IMR-90 (cell line): ENCODE results near the gene CYP3A4. TPM values are rescaled to one million over a fixed set of nuclear protein-coding genes. Genes with fewer than 3 reads are reported as not detected.
"Not testable (repeated sequence)": the region's sequence is repeated elsewhere in the genome, so short reads cannot be mapped to it uniquely, and the experiment has no call there.

Source experiments
- ATAC-seq: fragments of 200-7000 bp; cut with Tn5 transposase; 2 replicates; pipeline ENCODE4 v1.9.1; 2020; ENCODE audit warnings: low read depth, mild to moderate bottlenecking, moderate library complexity
- BruUV-seq: library from RNA; stranded (reverse); fragments of 400-500 nt; replicated peaks from 2 replicates; lab custom pipeline; 2021; lab: Mats Ljungman, UMichigan
- CTCF ChIA-PET: fragments of 300-600 bp; formaldehyde crosslinking; extraction: SDS; loops from one replicate; lab custom pipeline; 2021; ENCODE audit warnings: antibody characterized with exemption; lab: Yijun Ruan, JAX
- POLR2A ChIA-PET: fragments of 300-600 bp; sonication (Branson Sonifier 250); formaldehyde crosslinking; loops from one replicate; lab custom pipeline; 2022; ENCODE audit warnings: antibody characterized with exemption; ENCODE audit not compliant: unreplicated experiment; lab: Charles Lee
- DNase-seq: peaks from one replicate; pipeline ENCODE4 v3.0.0; 2013
- H2AFZ ChIP-seq: replicated peaks from 2 replicates; pipeline ENCODE3; 2013; ENCODE audit warnings: low read length, mild to moderate bottlenecking; ENCODE audit not compliant: poor library complexity
- H2AK5ac ChIP-seq: 2 replicates; pipeline ENCODE4 v1.6.1; 2013; ENCODE audit warnings: low read depth, low read length, inconsistent platforms
- H2AK9ac ChIP-seq: replicated peaks from 2 replicates; pipeline ENCODE3; 2013; ENCODE audit warnings: mild to moderate bottlenecking, low read depth, low read length, moderate library complexity; ENCODE audit not compliant: poor library complexity
- H2BK120ac ChIP-seq: 2 replicates; pipeline ENCODE4 v1.6.1; 2013; ENCODE audit warnings: low read depth, low read length, inconsistent platforms
- H2BK15ac ChIP-seq: 3 replicates; pipeline ENCODE4 v1.6.1; 2013; ENCODE audit warnings: low read depth, low read length, inconsistent platforms
- H2BK20ac ChIP-seq: 2 replicates; pipeline ENCODE4 v1.6.1; 2013; ENCODE audit warnings: low read depth, mild to moderate bottlenecking, inconsistent platforms, low read length, moderate library complexity
- H2BK5ac ChIP-seq: 2 replicates; pipeline ENCODE4 v1.6.1; 2013; ENCODE audit warnings: mild to moderate bottlenecking, low read depth, low read length, inconsistent platforms; ENCODE audit not compliant: poor library complexity, severe bottlenecking
- H3K14ac ChIP-seq: replicated peaks from 2 replicates; pipeline ENCODE4 v1.6.1; 2013; ENCODE audit warnings: low read depth, low read length, inconsistent platforms
- H3K18ac ChIP-seq: 2 replicates; pipeline ENCODE4 v1.6.1; 2013; ENCODE audit warnings: low read depth, low read length, control low read depth
- H3K23ac ChIP-seq: 2 replicates; pipeline ENCODE4 v1.6.1; 2013; ENCODE audit warnings: low read depth, low read length, inconsistent platforms
- H3K27ac ChIP-seq: 2 replicates; pipeline ENCODE4 v1.5.1; 2013; ENCODE audit warnings: mild to moderate bottlenecking, control low read depth, low read length; ENCODE audit not compliant: insufficient read depth
- H3K27me3 ChIP-seq: 2 replicates; pipeline ENCODE4 v1.6.1; 2013; ENCODE audit warnings: low read length; ENCODE audit not compliant: control insufficient read depth, insufficient read depth
- H3K36me3 ChIP-seq: 2 replicates; pipeline ENCODE4 v1.6.1; 2013; ENCODE audit warnings: low read length, mixed read lengths; ENCODE audit not compliant: control insufficient read depth, insufficient read depth
- H3K4ac ChIP-seq: 2 replicates; pipeline ENCODE4 v1.6.1; 2013; ENCODE audit warnings: low read depth, low read length, inconsistent platforms
- H3K4me1 ChIP-seq: 2 replicates; pipeline ENCODE4 v1.6.1; 2013; ENCODE audit warnings: low read length, mixed read lengths; ENCODE audit not compliant: control insufficient read depth, insufficient read depth
- H3K4me2 ChIP-seq: 2 replicates; pipeline ENCODE4 v1.6.1; 2013; ENCODE audit warnings: low read depth, mild to moderate bottlenecking, control low read depth, low read length, moderate library complexity
- H3K4me3 ChIP-seq: 2 replicates; pipeline ENCODE4 v1.5.1; 2013; ENCODE audit warnings: low read depth, mild to moderate bottlenecking, control low read depth, low read length, moderate library complexity; ENCODE audit not compliant: insufficient read depth
- H3K56ac ChIP-seq: 2 replicates; pipeline ENCODE4 v1.6.1; 2013; ENCODE audit warnings: low read length, inconsistent platforms; ENCODE audit not compliant: insufficient read depth; ENCODE audit errors: extremely low read depth
- H3K79me1 ChIP-seq, 2 experiments: 2 replicates each; pipeline ENCODE4 v1.6.1; 2013; ENCODE audit warnings: low read length in 2 of 2, inconsistent platforms in 1 of 2, low read depth in 1 of 2
- H3K9ac ChIP-seq: 2 replicates; pipeline ENCODE4 v1.6.1; 2013; ENCODE audit warnings: low read depth, low read length, control low read depth
- H3K9me1 ChIP-seq: 2 replicates; pipeline ENCODE4 v1.6.1; 2013; ENCODE audit warnings: low read length, inconsistent platforms; ENCODE audit not compliant: insufficient read depth
- H3K9me3 ChIP-seq: 2 replicates; pipeline ENCODE4 v1.6.1; 2013; ENCODE audit warnings: low read length; ENCODE audit not compliant: control insufficient read depth, insufficient read depth
- H4K20me1 ChIP-seq: 2 replicates; pipeline ENCODE4 v1.6.1; 2013; ENCODE audit warnings: low read length, inconsistent platforms; ENCODE audit not compliant: insufficient read depth
- H4K5ac ChIP-seq: 2 replicates; pipeline ENCODE4 v1.6.1; 2013; ENCODE audit warnings: mild to moderate bottlenecking, low read depth, low read length, control low read depth
- H4K8ac ChIP-seq, 2 experiments: 2 replicates each; pipeline ENCODE4 v1.6.1; 2013; ENCODE audit warnings: low read depth in 2 of 2, low read length in 2 of 2, control low read depth in 1 of 2, inconsistent platforms in 1 of 2
- H4K91ac ChIP-seq: 2 replicates; pipeline ENCODE4 v1.6.1; 2013; ENCODE audit warnings: low read depth, low read length, inconsistent platforms; ENCODE audit not compliant: insufficient read depth
- WGBS, 2 experiments: methylation state at CpG; one replicate each; pipeline versions ENCODE4 v1.1.5 to v1.1.7; 2013; ENCODE audit warnings: missing lambda C conversion rate in 2 of 2; ENCODE audit not compliant: insufficient read length in 1 of 2; ENCODE audit errors: extremely low coverage in 2 of 2; 5-methylcytosine and 5-hydroxymethylcytosine counted together
- dilution Hi-C: fragments of 300-500 bp; cut with HindIII; formaldehyde crosslinking; loops from one replicate; pipeline ENCODE4 v1.14.3; 2018; ENCODE audit warnings: low sequenced_read_pairs; ENCODE audit not compliant: unreplicated experiment
- in situ Hi-C: fragments of 300-500 bp; cut with MboI; formaldehyde crosslinking; loops from 3 replicates; pipeline ENCODE4 v1.14.3; 2019; ENCODE audit warnings: low sequenced_read_pairs, inconsistent platforms, mixed read lengths
- intact Hi-C: fragments of 100-400 bp; cut with micrococcal nuclease; formaldehyde crosslinking; loops from 2 replicates; pipeline ENCODE4 v1.10.0; 2022
- polyA plus RNA-seq, 3 experiments: library from polyadenylated mRNA; depleted of rRNA; stranded (reverse); fragments of >200 nt; gene quantifications; 2 replicates each; pipeline ENCODE4 v1.2.3, GENCODE V29; 2012; ENCODE audit warnings: low replicate concordance in 1 of 3
- total RNA-seq: library from RNA; depleted of rRNA; stranded (reverse); fragments of >200 nt; gene quantifications from 2 replicates; pipeline ENCODE4 v1.2.3, GENCODE V29; 2012

Gene CYP3A4
- total and polyA plus RNA-seq, 2 of the 4 experiments (the other 2 are of a cell fraction) = not detected

DNA sequence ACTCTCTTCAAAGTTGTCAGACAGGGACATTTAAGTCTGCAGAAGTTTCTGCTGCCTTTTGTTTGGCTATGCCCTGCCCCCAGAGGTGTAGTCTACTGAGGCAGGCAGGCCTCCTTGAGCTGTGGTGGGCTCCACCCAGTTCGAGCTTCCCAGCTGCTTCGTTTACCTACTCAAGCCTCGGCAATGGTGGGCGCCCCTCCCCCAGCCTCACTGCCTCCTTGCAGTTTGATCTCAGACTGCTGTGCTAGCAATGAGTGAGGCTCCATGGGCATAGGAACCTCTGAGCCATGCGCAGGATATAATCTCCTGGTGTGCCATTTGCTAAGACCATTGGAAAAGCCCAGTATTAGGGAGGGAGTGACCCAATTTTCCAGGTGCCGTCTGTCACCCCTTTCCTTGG lies 19.1 kb upstream of the CYP3A4 start:
- H3K56ac ChIP-seq, H3K4me3 ChIP-seq, H3K9ac ChIP-seq, H3K79me1 ChIP-seq, DNase-seq, H4K20me1 ChIP-seq, ATAC-seq, H3K36me3 ChIP-seq, intact Hi-C loops, H3K9me1 ChIP-seq, H3K27ac ChIP-seq, H2AFZ ChIP-seq, H2AK9ac ChIP-seq, H2BK120ac ChIP-seq, H3K18ac ChIP-seq, in situ Hi-C loops, H4K8ac ChIP-seq, H3K4ac ChIP-seq, BruUV-seq, H3K27me3 ChIP-seq, POLR2A ChIA-PET, H3K9me3 ChIP-seq, dilution Hi-C loops, H2AK5ac ChIP-seq, H3K4me1 ChIP-seq, H3K4me2 ChIP-seq, H3K23ac ChIP-seq, H2BK15ac ChIP-seq, H2BK20ac ChIP-seq, CTCF ChIA-PET, H4K5ac ChIP-seq, H3K14ac ChIP-seq, H4K91ac ChIP-seq, H2BK5ac ChIP-seq: not testable (repeated sequence)
- 60% methylated on average over 1 of the region's 6 CpGs; no CpG with 5 or more reads in 1 of the 2 experiments for WGBS, 2 experiments

DNA sequence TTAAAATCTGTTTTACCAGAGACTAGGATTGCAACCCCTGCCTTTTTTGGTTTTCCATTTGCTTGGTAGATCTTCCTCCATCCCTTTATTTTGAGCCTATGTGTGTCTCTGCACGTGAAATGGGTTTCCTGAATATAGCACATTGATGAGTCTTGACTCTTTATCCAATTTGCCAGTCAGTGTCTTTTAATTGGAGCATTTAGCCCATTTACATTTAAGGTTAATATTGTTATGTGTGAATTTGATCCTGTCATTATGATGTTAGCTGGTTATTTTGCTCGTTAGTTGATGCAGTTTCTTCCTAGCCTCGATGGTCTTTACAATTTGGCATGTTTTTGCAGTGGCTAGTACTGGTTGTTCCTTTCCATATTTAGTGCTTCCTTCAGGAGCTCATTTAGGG lies 17.4 kb upstream of the CYP3A4 start:
- POLR2A ChIA-PET, intact Hi-C loops: not testable (repeated sequence)
- no CpG with 5 or more reads among the region's 3 CpGs for WGBS, 2 experiments

More for the DNA sequence above, 17.4 kb upstream of the CYP3A4 start:
- H3K9ac ChIP-seq, ATAC-seq, H3K18ac ChIP-seq, H3K4me2 ChIP-seq, in situ Hi-C loops, H3K36me3 ChIP-seq, H3K23ac ChIP-seq, dilution Hi-C loops, H2AK5ac ChIP-seq, H2BK15ac ChIP-seq, BruUV-seq, H3K14ac ChIP-seq, H4K5ac ChIP-seq, H3K9me1 ChIP-seq, H2AK9ac ChIP-seq, H4K20me1 ChIP-seq, H3K56ac ChIP-seq, H3K27me3 ChIP-seq, H4K91ac ChIP-seq, H2AFZ ChIP-seq, DNase-seq, H4K8ac ChIP-seq, H3K4me1 ChIP-seq, H3K4ac ChIP-seq, H3K4me3 ChIP-seq, H2BK5ac ChIP-seq, H2BK20ac ChIP-seq, H3K27ac ChIP-seq, CTCF ChIA-PET, H3K9me3 ChIP-seq, H2BK120ac ChIP-seq, H3K79me1 ChIP-seq: not testable (repeated sequence)
